H9 (cell line): ENCODE results near the gene THOC5. TPM values are rescaled to one million over a fixed set of nuclear protein-coding genes. Genes with fewer than 3 reads are reported as not detected.

Source experiments
- DNase-seq: peaks from one replicate; pipeline ENCODE4 v3.0.0-alpha.2; 2017
- H2AFZ ChIP-seq: one replicate; pipeline ENCODE4 v1.6.1; 2013; ENCODE audit warnings: mild to moderate bottlenecking, low read length, control low read depth, moderate library complexity
- H2AK5ac ChIP-seq: 2 replicates; pipeline ENCODE4 v1.6.1; 2013; ENCODE audit warnings: low read length, control low read depth, mixed read lengths; ENCODE audit not compliant: insufficient read length
- H2BK120ac ChIP-seq: one replicate; pipeline ENCODE4 v1.6.1; 2013; ENCODE audit warnings: low read depth, mild to moderate bottlenecking, low read length, control low read depth, inconsistent platforms; ENCODE audit not compliant: poor library complexity, severe bottlenecking
- H2BK12ac ChIP-seq: 2 replicates; pipeline ENCODE4 v1.6.1; 2013; ENCODE audit warnings: low read length, control low read depth, mixed read lengths, low read depth; ENCODE audit not compliant: insufficient read length
- H2BK15ac ChIP-seq: 2 replicates; pipeline ENCODE4 v1.6.1; 2013; ENCODE audit warnings: low read depth, low read length, control low read depth
- H2BK20ac ChIP-seq: one replicate; pipeline ENCODE4 v1.6.1; 2013; ENCODE audit warnings: low read depth, mild to moderate bottlenecking, low read length, control low read depth, inconsistent platforms; ENCODE audit not compliant: poor library complexity, severe bottlenecking
- H2BK5ac ChIP-seq: 2 replicates; pipeline ENCODE4 v1.6.1; 2013; ENCODE audit warnings: low read length, control low read depth, mixed read lengths; ENCODE audit not compliant: insufficient read length
- H3K14ac ChIP-seq: 2 replicates; pipeline ENCODE4 v1.6.1; 2013; ENCODE audit warnings: low read length, control low read depth; ENCODE audit not compliant: insufficient read depth
- H3K18ac ChIP-seq: 2 replicates; pipeline ENCODE4 v1.6.1; 2013; ENCODE audit warnings: low read depth, mild to moderate bottlenecking, mixed read lengths, low read length, control low read depth; ENCODE audit not compliant: insufficient read length
- H3K23ac ChIP-seq: 2 replicates; pipeline ENCODE4 v1.6.1; 2013; ENCODE audit warnings: low read length, control low read depth, mixed read lengths, low read depth; ENCODE audit not compliant: insufficient read length
- H3K23me2 ChIP-seq: 2 replicates; pipeline ENCODE4 v1.6.1; 2013; ENCODE audit warnings: low read depth, mild to moderate bottlenecking, mixed read lengths, low read length, control low read depth; ENCODE audit not compliant: insufficient read length, poor library complexity, severe bottlenecking
- H3K27ac ChIP-seq: 2 replicates; pipeline ENCODE4 v1.5.1; 2013; ENCODE audit warnings: low read length, control low read depth, mixed read lengths, low read depth; ENCODE audit not compliant: insufficient read length
- H3K27me3 ChIP-seq: 2 replicates; pipeline ENCODE4 v1.6.1; 2013; ENCODE audit warnings: low read length, control low read depth, inconsistent platforms; ENCODE audit not compliant: insufficient read depth
- H3K4ac ChIP-seq: 2 replicates; pipeline ENCODE4 v1.6.1; 2013; ENCODE audit warnings: low read depth, mild to moderate bottlenecking, control low read depth, inconsistent platforms, low read length, moderate library complexity
- H3K4me1 ChIP-seq: 2 replicates; pipeline ENCODE4 v1.6.1; 2013; ENCODE audit warnings: low read length, control low read depth, inconsistent platforms; ENCODE audit not compliant: insufficient read depth
- H3K4me2 ChIP-seq: 2 replicates; pipeline ENCODE4 v1.6.1; 2013; ENCODE audit warnings: low read length, control low read depth, mixed read lengths; ENCODE audit not compliant: insufficient read length, insufficient read depth
- H3K56ac ChIP-seq: 2 replicates; pipeline ENCODE4 v1.6.1; 2013; ENCODE audit warnings: low read depth, mild to moderate bottlenecking, mixed read lengths, low read length, control low read depth; ENCODE audit not compliant: insufficient read length
- H3K79me1 ChIP-seq: 2 replicates; pipeline ENCODE4 v1.6.1; 2013; ENCODE audit warnings: low read depth, mild to moderate bottlenecking, moderate library complexity, low read length, control low read depth, inconsistent platforms; ENCODE audit not compliant: insufficient read depth, poor library complexity, severe bottlenecking
- H3K79me2 ChIP-seq: 2 replicates; pipeline ENCODE4 v1.6.1; 2013; ENCODE audit warnings: low read length, control low read depth, inconsistent platforms; ENCODE audit not compliant: insufficient read depth
- H3K9ac ChIP-seq: 2 replicates; pipeline ENCODE4 v1.6.1; 2013; ENCODE audit warnings: low read length, control low read depth, mixed read lengths; ENCODE audit not compliant: insufficient read length; ENCODE audit errors: extremely low read depth
- H3K9me3 ChIP-seq: one replicate; pipeline ENCODE4 v1.6.1; 2013; ENCODE audit warnings: low read depth, low read length, inconsistent platforms; ENCODE audit not compliant: control insufficient read depth
- H3T11ph ChIP-seq: one replicate; pipeline ENCODE4 v1.6.1; 2013; ENCODE audit warnings: mild to moderate bottlenecking, low read length, control low read depth, inconsistent platforms
- H4K20me1 ChIP-seq: one replicate; pipeline ENCODE4 v1.6.1; 2013; ENCODE audit not compliant: control insufficient read depth, insufficient read length, insufficient read depth
- H4K5ac ChIP-seq: 2 replicates; pipeline ENCODE4 v1.6.1; 2013; ENCODE audit warnings: low read depth, mild to moderate bottlenecking, mixed read lengths, low read length, control low read depth; ENCODE audit not compliant: insufficient read length
- H4K8ac ChIP-seq: replicated peaks from 2 replicates; pipeline ENCODE4 v1.6.1; 2013; ENCODE audit warnings: low read length, control low read depth, mixed read lengths, low read depth; ENCODE audit not compliant: insufficient read length
- H4K91ac ChIP-seq: 2 replicates; pipeline ENCODE4 v1.6.1; 2013; ENCODE audit warnings: low read depth, mild to moderate bottlenecking, moderate library complexity, mixed read lengths, low read length, control low read depth; ENCODE audit not compliant: insufficient read length
- H3K27ac Mint-ChIP-seq, 3 experiments: 2 replicates in 2 of 3; 3 replicates in 1 of 3; pipeline ENCODE4 v1.8.0; 2020 to 2021; ENCODE audit warnings: mixed read lengths in 3 of 3, mild to moderate bottlenecking in 1 of 3, moderate library complexity in 1 of 3
- H3K27me3 Mint-ChIP-seq: 2 replicates; pipeline ENCODE4 v1.8.0; 2021; ENCODE audit warnings: low read depth, mild to moderate bottlenecking, moderate library complexity, mixed read lengths
- H3K36me3 Mint-ChIP-seq, 3 experiments: 2 replicates in 2 of 3; 3 replicates in 1 of 3; pipeline ENCODE4 v1.8.0; 2020 to 2021; ENCODE audit warnings: low read depth in 3 of 3, mixed read lengths in 3 of 3; ENCODE audit not compliant: insufficient read depth in 1 of 3
- H3K4me1 Mint-ChIP-seq, 2 experiments: 2 replicates each; pipeline ENCODE4 v1.8.0; 2020; ENCODE audit warnings: mixed read lengths in 2 of 2
- H3K4me3 Mint-ChIP-seq, 2 experiments: 2 replicates in 1 of 2; 3 replicates in 1 of 2; pipeline ENCODE4 v1.8.0; 2020 to 2021; ENCODE audit warnings: mild to moderate bottlenecking in 2 of 2, mixed read lengths in 2 of 2, moderate library complexity in 1 of 2
- H3K9me3 Mint-ChIP-seq, 2 experiments: 2 replicates in 1 of 2; 3 replicates in 1 of 2; pipeline ENCODE4 v1.8.0; 2020; ENCODE audit warnings: mild to moderate bottlenecking in 2 of 2, mixed read lengths in 2 of 2, moderate library complexity in 1 of 2
- CTCF ChIP-seq: fragments of 200-600 bp; sonication (generic); conservative IDR thresholded peaks from 3 replicates; pipeline ENCODE4 v1.8.0; 2021; ENCODE audit warnings: antibody characterized with exemption, mild to moderate bottlenecking
- WGBS: extraction: QIAGEN DNeasy Blood & Tissue Kit; methylation state at CpG from one replicate; pipeline ENCODE4 v1.1.7; 2013; ENCODE audit warnings: missing lambda C conversion rate, low lambda C conversion rate, mixed read lengths; ENCODE audit not compliant: insufficient read length; ENCODE audit errors: extremely low coverage; 5-methylcytosine and 5-hydroxymethylcytosine counted together
- total RNA-seq: library from RNA; stranded (reverse); gene quantifications from 2 replicates; pipeline ENCODE4 v1.2.1, GENCODE V29; 2021

Gene THOC5
- total RNA-seq, 1 experiment from 2014 or later, result 71.8 TPM

DNA sequence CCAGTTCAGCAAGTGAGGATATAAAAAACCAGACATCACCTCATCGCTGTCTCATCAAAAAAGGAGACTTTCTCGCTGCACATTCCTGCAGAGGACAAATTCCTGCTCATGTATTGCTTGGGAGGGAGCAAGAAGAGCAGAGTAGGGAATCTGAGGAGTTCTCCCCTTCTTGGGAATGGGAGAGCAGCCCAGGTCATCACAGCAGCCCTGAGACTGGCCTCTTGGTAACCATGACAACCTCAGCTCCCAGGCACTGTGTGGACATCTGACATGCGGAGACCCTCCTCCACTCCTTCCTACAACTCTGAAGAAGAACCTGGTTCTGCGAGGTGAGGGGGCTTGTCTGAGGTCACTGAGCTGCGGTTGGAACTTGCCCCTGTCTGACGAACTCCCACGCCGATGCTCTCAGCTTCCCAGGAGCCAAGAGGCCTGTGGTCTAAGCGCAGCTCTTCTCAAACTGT lies 97.3 kb downstream of the THOC5 start:
- no peaks in the 10 kb centered on the region for H3K79me1 ChIP-seq
- H4K8ac ChIP-seq, result no peak overlapping the region
- no peaks in the 10 kb centered on the region for H4K20me1 ChIP-seq
- no peak for DNase-seq
- no peak overlapping the region for H2BK15ac ChIP-seq
- H3K9me3 Mint-ChIP-seq, result no peaks in the 10 kb centered on the region
- peaks cover 3 to 16% of the 10 kb centered on the region in 2 experiments; a peak in 3 of 4 replicates for H3K4me1 Mint-ChIP-seq
- no peak overlapping the region for H3K4ac ChIP-seq
- no peak overlapping the region for H3K4me3 Mint-ChIP-seq
- H3K27ac Mint-ChIP-seq, result no peak overlapping the region
- no peak overlapping the region for H3K4me2 ChIP-seq
- no peak overlapping the region for H3K18ac ChIP-seq
- H3K27me3 Mint-ChIP-seq, result no peaks in the 10 kb centered on the region
- H3K14ac ChIP-seq, result no peak overlapping the region
- no peak overlapping the region for H3K23ac ChIP-seq
- TF ChIP-seq CTCF, result no peak
- no peaks in the 10 kb centered on the region for H3K9me3 ChIP-seq
- H3K56ac ChIP-seq, result no peak overlapping the region
- H3K79me2 ChIP-seq, result no peaks in the 10 kb centered on the region
- H2AK5ac ChIP-seq, result no peak overlapping the region
- no peak overlapping the region for H2BK20ac ChIP-seq
- no peaks in the 10 kb centered on the region for H3K27me3 ChIP-seq
- no peak overlapping the region for H2BK12ac ChIP-seq
- H3K36me3 Mint-ChIP-seq, result no peaks in the 10 kb centered on the region
- no peaks in the 10 kb centered on the region for H3K23me2 ChIP-seq
- H3K9ac ChIP-seq, result no peak overlapping the region
- no peak overlapping the region for H4K5ac ChIP-seq
- H2BK5ac ChIP-seq, result no peak overlapping the region
- no peak overlapping the region for H3T11ph ChIP-seq
- H3K4me1 ChIP-seq, result no peaks in the 10 kb centered on the region; the same call in 1 of the 2 replicates
- no peak overlapping the region for H4K91ac ChIP-seq
- no peak overlapping the region for H2BK120ac ChIP-seq
- H3K27ac ChIP-seq, result no peak overlapping the region
- WGBS, result no CpG with 5 or more reads among the region's 9 CpGs
- no peak overlapping the region for H2AFZ ChIP-seq

Other genes starting within 250 kb of the THOC5 start
- gene GAS2L1, start 247.1 kb downstream of the THOC5 start, total RNA-seq, result 8.0 and 8.1 TPM in 2 replicates
- gene RASL10A, start 238.1 kb downstream of the THOC5 start, total RNA-seq, result 0.90 and 0.92 TPM in 2 replicates
- gene AP1B1, start 165.2 kb downstream of the THOC5 start, total RNA-seq, result 64.0 and 67.4 TPM in 2 replicates
- not detected in 2 replicates for gene RFPL1, start 115.2 kb downstream of the THOC5 start, total RNA-seq
- gene NEFH, start 73.5 kb downstream of the THOC5 start, total RNA-seq, result 5.7 and 5.8 TPM in 2 replicates
- gene NIPSNAP1, start 27.4 kb upstream of the THOC5 start, total RNA-seq, result 169 and 171 TPM in 2 replicates
- gene NF2, start 49.9 kb upstream of the THOC5 start, total RNA-seq, result 46.5 and 50.9 TPM in 2 replicates
- gene CABP7, start 166.2 kb upstream of the THOC5 start, total RNA-seq, result 0.81 and 0.83 TPM in 2 replicates
- gene ZMAT5, start 213.2 kb upstream of the THOC5 start, total RNA-seq, result 13.4 and 13.9 TPM in 2 replicates
- gene UQCR10, start 213.6 kb upstream of the THOC5 start, total RNA-seq, result 116 and 124 TPM in 2 replicates